Measurements from ENCODE around the gene CHST11.

CHST11 gene

DNA sequence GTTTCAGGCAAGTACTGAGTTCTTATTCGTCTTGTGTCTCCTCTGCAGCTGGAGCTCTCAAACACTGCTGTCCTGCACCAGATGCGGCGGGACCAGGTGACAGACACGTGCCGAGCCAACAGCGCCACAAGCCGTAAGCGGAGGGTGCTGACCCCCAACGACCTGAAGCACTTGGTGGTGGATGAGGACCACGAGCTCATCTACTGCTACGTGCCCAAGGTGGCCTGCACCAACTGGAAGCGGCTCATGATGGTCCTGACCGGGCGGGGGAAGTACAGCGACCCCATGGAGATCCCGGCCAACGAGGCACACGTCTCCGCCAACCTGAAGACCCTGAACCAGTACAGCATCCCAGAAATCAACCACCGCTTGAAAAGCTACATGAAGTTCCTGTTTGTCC, 300.2 kb downstream of the CHST11 start:
- no peak for DNase-seq (ENCODE audit: low read depth)
- H3K4me3 ChIP-seq (ENCODE audit: control insufficient read depth, low read depth, low read length), result no peak overlapping the region
- TF ChIP-seq, protein P1, sequence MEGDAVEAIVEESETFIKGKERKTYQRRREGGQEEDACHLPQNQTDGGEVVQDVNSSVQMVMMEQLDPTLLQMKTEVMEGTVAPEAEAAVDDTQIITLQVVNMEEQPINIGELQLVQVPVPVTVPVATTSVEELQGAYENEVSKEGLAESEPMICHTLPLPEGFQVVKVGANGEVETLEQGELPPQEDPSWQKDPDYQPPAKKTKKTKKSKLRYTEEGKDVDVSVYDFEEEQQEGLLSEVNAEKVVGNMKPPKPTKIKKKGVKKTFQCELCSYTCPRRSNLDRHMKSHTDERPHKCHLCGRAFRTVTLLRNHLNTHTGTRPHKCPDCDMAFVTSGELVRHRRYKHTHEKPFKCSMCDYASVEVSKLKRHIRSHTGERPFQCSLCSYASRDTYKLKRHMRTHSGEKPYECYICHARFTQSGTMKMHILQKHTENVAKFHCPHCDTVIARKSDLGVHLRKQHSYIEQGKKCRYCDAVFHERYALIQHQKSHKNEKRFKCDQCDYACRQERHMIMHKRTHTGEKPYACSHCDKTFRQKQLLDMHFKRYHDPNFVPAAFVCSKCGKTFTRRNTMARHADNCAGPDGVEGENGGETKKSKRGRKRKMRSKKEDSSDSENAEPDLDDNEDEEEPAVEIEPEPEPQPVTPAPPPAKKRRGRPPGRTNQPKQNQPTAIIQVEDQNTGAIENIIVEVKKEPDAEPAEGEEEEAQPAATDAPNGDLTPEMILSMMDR (IDR thresholded peaks at IDR 0.05; ENCODE audit: control insufficient read depth, insufficient read depth, low read depth, low read length, missing control alignments), result no peak

DNA sequence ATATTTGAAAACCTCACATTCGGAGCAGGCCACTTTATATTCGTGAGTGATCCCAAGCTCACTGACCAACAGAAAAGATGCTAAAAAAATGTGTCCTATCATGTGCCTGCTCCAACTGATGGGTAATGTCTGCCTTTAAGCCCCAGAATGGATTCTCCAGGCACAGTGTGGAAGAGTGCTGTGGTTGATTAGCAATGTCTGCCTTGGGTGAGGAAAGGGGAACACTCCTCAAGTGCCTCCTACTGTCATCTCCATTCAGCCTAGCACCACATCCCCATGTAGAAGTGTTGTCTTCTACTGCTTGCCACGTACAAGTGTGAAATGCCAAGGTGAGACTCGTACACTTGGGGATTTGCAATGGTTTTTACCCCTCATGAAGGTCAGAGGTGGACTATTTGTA, 302.0 kb downstream of the CHST11 start:
- no peak overlapping the region for H3K4me3 ChIP-seq (ENCODE audit: control insufficient read depth, low read depth, low read length)
- TF ChIP-seq, protein P1 (IDR thresholded peaks at IDR 0.05; ENCODE audit: control insufficient read depth, insufficient read depth, low read depth, low read length, missing control alignments), result no peak
- no peak for DNase-seq (ENCODE audit: low read depth)

DNA sequence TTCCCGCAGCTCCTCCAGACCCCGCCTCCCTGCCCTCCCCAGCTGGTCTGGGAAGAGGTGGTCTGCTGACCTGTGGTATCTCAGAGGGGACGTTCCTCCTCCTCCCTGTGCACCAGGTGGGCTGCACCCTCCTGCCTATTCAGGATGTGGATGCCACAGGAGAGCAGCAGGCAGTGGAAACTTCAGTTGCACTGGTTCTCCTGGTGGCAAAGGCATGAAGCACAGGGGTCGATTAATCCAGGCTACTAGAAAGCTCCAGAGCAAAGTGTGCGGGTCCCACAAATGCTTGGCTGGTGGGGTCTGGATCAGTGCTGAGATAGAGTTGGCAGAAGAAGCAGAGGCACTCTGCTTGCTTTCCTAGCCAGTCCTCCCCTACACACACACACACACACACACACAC, 304.3 kb downstream of the CHST11 start:
- no peak overlapping the region for H3K4me3 ChIP-seq (ENCODE audit: control insufficient read depth, low read depth, low read length)
- TF ChIP-seq, protein P1 (IDR thresholded peaks at IDR 0.05; ENCODE audit: control insufficient read depth, insufficient read depth, low read depth, low read length, missing control alignments), result no peak
- no peak for DNase-seq (ENCODE audit: low read depth)

DNA sequence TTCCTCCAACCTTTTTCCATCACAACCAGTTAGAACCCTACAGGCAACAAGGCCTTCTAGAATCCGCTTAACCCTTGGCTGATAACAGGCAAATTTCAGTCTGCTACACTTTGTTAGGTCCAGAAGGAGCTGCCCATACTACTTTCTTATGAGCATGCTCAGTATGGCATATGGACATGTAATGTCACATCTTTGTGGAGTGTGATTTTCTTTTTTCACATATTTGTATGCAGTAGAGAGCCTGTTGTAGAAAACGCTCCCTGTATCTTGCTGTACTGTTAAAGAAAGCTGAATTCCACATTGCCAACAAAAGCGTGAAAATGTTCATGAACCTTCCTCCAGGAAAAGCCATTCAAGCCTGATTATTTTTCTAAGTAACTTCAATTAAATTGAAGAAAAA, 304.9 kb downstream of the CHST11 start:
- TF ChIP-seq, protein P1 (IDR thresholded peaks at IDR 0.05; ENCODE audit: control insufficient read depth, insufficient read depth, low read depth, low read length, missing control alignments), result no peak
- no peak for DNase-seq (ENCODE audit: low read depth)
- no peak overlapping the region for H3K4me3 ChIP-seq (ENCODE audit: control insufficient read depth, low read depth, low read length)

DNA sequence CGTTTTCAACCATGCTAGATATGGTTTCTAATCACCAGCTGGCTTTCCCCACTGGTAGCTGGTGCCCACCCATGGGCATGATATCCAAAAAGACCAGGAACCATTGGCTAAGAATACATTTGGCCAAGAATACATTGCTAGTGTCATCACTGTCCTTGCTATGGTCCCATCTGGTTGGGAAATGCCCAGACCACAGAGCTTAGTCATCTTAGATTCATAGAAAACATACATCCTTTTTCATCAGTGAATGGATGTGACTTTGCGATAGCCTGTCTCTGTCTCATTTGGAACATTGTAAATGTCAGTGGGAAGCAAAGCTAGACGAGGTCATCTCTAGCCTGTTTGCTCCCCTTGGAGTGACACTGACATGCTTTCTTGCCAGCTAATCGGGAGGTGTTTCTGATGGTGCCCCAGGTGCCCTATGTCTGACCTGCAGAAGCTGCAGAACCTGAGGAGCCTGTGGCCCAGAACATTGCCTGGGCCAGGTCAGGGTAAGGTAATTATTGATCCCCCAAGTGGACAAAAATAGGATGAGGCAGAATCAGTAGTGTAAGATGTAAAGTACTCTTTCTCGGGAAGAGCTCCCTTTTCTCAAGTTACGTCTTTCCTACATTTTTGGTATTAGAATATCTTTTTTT, 306.5 kb downstream of the CHST11 start:
- H3K4me3 ChIP-seq (ENCODE audit: control insufficient read depth, low read depth, low read length), result no peak overlapping the region
- TF ChIP-seq, protein P1 (IDR thresholded peaks at IDR 0.05; ENCODE audit: control insufficient read depth, insufficient read depth, low read depth, low read length, missing control alignments), result no peak
- DNase-seq (ENCODE audit: low read depth), result no peak

DNA sequence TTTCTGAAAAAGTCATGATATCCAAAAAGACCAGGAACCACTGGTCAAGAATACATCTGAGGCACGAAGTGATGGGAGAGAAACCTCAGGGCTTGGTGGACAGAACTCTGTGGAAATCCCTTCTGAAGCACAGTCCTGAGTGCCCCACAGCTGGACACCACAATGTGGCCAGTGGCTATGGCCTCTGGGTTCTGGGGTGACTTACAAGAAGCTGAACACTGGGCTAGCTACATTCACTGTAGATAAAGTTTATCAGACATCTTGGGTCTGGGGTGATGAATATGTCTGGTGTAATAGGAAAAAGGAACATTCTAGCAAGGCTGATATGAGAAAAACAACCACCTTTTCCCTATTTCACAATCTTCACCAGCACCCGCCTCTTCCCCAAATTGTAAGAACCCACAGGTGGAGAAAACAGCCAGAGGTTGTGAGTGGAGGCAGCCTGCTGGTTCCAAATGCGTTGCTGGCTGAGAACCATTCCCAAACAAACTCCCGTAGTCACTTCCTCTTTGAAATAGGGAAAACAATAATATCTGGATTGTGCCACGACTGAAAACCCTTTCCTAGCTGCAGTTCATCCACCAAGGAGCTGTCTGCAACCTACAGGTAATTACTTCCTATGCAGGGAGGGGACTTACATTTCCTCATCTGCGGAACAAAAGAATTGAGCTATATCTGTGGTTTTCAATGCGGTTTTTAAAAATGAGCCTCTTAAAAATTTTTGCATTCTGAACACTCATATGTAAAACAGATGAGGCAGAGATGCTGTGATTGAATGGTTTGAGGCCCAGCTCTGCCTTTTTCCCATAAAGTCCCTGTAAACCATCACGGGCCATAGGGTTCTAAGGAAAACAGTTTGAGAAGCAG, 307.7 kb downstream of the CHST11 start:
- no peak for DNase-seq (ENCODE audit: low read depth)
- no peak overlapping the region for H3K4me3 ChIP-seq (ENCODE audit: control insufficient read depth, low read depth, low read length)
- TF ChIP-seq, protein P1 (IDR thresholded peaks at IDR 0.05; ENCODE audit: control insufficient read depth, insufficient read depth, low read depth, low read length, missing control alignments), result no peak
